Neural cell (in vitro differentiated cells): ENCODE results near the gene CWC27.

Experiments used
- CTCF ChIP-seq: fragments of 450-650 bp; IDR thresholded peaks from 2 replicates; pipeline ENCODE4 v1.5.1; 2014; ENCODE audit warnings: antibody characterized with exemption, mild to moderate bottlenecking, moderate library complexity; ENCODE audit not compliant: poor library complexity, severe bottlenecking
- EZH2 ChIP-seq: fragments of 200-600, 300-800 bp; shearing (Covaris generic), sonication (generic); IDR thresholded peaks from 2 replicates; pipeline ENCODE4 v1.6.1; 2014; ENCODE audit warnings: antibody characterized with exemption, low read length, borderline replicate concordance, mild to moderate bottlenecking; ENCODE audit not compliant: insufficient read depth, poor library complexity, severe bottlenecking
- MXI1 ChIP-seq: fragments of 450-650 bp; conservative IDR thresholded peaks from 2 replicates; pipeline ENCODE4 v1.6.1; 2014; ENCODE audit warnings: antibody characterized with exemption, mild to moderate bottlenecking; ENCODE audit not compliant: poor library complexity, severe bottlenecking
- POLR2AphosphoS5 ChIP-seq: IDR thresholded peaks from 2 replicates; pipeline ENCODE4 v1.6.1; 2012
- RAD21 ChIP-seq: fragments of 450-650 bp; conservative IDR thresholded peaks from 2 replicates; pipeline ENCODE4 v1.6.1; 2014; ENCODE audit warnings: antibody characterized with exemption, mild to moderate bottlenecking, moderate library complexity
- TF ChIP-seq, protein P1 (sequence below): IDR thresholded peaks from 2 replicates; pipeline ENCODE4 v1.6.1; 2012; ENCODE audit warnings: borderline replicate concordance

GRCh38 chr5:64722588-64722987, 46.1 kb upstream of the CWC27 start:
- TF ChIP-seq CTCF = no peak
- TF ChIP-seq EZH2 = no peak
- no peak for TF ChIP-seq RAD21
- TF ChIP-seq POLR2AphosphoS5 = no peak
- TF ChIP-seq, protein P1, sequence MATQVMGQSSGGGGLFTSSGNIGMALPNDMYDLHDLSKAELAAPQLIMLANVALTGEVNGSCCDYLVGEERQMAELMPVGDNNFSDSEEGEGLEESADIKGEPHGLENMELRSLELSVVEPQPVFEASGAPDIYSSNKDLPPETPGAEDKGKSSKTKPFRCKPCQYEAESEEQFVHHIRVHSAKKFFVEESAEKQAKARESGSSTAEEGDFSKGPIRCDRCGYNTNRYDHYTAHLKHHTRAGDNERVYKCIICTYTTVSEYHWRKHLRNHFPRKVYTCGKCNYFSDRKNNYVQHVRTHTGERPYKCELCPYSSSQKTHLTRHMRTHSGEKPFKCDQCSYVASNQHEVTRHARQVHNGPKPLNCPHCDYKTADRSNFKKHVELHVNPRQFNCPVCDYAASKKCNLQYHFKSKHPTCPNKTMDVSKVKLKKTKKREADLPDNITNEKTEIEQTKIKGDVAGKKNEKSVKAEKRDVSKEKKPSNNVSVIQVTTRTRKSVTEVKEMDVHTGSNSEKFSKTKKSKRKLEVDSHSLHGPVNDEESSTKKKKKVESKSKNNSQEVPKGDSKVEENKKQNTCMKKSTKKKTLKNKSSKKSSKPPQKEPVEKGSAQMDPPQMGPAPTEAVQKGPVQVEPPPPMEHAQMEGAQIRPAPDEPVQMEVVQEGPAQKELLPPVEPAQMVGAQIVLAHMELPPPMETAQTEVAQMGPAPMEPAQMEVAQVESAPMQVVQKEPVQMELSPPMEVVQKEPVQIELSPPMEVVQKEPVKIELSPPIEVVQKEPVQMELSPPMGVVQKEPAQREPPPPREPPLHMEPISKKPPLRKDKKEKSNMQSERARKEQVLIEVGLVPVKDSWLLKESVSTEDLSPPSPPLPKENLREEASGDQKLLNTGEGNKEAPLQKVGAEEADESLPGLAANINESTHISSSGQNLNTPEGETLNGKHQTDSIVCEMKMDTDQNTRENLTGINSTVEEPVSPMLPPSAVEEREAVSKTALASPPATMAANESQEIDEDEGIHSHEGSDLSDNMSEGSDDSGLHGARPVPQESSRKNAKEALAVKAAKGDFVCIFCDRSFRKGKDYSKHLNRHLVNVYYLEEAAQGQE = no peak
- no peak for TF ChIP-seq MXI1
